ENCODE measurements around the gene TTBK2. TPM values are rescaled to one million over a fixed set of nuclear protein-coding genes. Genes with fewer than 3 reads are reported as not detected.

Gene TTBK2
- total RNA-seq, 4 donors from 2014 or later = 14.5 to 19.5 (median 18.1) TPM

DNA sequence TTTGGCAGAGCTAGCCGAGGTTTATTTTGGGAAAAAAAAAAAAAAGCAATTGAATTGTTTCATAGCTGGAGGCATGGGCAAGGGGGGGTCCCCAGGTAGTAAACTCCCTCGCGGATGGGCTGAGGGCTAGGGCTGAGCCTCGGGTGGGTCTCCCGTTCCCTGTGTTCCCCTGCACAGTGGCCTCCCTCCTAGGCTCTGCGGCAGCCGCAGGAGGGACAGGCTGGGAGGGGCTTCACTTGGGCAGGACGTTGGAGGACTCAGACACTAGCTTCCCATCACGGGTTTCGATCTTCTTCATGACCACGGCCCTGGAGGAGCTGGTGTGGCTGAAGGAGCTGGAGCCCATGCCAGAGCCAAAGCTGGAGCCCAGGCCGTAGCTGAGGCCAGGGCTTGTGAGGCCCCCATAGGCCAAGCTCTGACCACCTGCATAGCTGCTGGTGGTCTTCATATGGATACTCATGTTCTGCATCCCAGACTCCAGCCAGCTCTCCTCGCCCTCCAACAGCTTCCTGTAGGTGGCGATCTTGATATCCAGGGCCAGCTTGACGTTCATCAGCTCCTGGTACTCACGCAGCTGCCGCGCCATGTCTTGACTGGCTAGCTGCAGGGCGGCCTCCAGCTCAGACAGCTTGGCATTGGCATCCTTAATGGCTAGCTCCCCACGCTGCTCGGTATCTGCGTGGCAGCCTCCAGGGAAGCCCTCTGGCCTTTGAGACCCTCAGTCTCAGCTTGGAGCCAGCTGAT is 119.7 kb downstream of the TTBK2 start:
- TF ChIP-seq, protein P1, sequence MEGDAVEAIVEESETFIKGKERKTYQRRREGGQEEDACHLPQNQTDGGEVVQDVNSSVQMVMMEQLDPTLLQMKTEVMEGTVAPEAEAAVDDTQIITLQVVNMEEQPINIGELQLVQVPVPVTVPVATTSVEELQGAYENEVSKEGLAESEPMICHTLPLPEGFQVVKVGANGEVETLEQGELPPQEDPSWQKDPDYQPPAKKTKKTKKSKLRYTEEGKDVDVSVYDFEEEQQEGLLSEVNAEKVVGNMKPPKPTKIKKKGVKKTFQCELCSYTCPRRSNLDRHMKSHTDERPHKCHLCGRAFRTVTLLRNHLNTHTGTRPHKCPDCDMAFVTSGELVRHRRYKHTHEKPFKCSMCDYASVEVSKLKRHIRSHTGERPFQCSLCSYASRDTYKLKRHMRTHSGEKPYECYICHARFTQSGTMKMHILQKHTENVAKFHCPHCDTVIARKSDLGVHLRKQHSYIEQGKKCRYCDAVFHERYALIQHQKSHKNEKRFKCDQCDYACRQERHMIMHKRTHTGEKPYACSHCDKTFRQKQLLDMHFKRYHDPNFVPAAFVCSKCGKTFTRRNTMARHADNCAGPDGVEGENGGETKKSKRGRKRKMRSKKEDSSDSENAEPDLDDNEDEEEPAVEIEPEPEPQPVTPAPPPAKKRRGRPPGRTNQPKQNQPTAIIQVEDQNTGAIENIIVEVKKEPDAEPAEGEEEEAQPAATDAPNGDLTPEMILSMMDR (IDR thresholded peaks at IDR 0.05; ENCODE audit: low read depth) = no peak

DNA sequence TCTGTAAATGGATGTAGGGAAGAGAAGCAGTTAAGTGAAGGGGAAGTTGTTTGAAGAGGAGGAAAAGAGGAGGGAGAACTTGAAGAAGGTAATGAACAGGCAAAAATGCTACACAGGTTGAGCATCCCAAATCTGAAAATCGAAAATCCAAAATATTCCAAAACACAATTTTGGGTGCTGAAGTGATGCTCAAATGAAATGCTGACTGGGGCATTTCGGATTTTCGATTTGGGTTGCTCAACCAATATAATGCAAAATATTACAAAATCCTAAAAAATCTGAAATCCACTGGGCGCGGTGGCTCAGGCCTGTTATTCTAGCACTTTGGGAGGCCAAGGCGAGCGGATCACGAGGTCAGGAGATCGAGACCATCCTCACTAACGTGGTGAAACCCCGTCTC is 121.8 kb downstream of the TTBK2 start:
- TF ChIP-seq, protein P1 (IDR thresholded peaks at IDR 0.05; ENCODE audit: low read depth) = no peak

DNA sequence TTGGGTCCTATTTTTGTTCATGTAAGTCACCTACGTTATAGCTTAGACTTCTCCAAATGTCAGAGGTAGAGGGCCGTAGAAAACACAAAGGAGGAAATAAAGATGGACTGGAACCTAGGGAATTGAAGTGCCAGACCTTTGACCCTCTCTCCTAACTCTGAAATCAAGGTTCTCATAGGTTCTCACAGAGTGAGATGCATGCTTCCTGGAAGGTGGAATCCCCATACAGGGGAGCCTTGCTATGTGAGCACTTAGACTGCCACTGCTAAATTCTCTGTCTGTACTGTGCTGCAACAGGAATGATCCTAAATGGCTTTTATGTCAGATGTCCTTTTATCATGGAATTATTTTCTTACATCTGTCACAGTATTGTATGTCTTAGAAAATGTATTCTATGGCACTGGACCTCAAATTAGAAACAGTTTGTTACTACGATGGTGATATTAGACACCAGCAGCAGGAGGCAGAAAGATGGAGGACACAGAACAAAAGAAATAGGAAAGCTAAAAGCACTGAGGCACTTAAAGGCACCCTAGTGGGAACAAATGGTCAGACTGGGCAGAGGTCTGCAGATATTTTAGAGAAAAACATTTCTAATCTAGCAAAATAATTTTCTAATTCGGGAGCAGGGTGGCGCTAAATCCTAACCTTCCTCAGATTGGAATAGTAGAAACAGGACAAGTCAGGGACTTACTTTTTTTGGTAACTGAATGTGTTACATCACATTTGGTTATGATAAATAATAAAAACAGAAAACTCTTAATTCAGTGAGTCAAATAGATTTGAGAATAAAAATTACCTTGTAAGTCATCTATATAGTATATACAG is 123.4 kb downstream of the TTBK2 start:
- TF ChIP-seq, protein P1 (IDR thresholded peaks at IDR 0.05; ENCODE audit: low read depth) = no peak

DNA sequence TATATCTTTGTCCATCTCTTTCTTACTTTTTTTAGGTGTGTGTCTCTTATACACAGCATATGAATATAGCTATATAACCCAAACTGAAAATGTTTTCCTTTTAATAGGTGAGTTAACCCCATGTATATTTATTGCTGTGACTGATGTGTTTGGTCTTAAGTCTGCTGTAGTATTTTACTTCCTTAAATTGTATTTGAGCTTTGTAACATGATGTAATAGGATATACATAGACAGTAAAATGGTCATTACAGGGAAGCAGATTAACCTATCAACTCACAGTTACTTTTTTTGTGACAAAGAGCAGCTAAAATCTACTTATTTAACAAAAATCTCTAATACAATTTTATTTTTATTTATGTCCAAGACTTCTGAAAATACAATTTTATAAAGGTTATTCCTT is 131.9 kb downstream of the TTBK2 start:
- TF ChIP-seq, protein P1 (IDR thresholded peaks at IDR 0.05; ENCODE audit: low read depth) = no peak

DNA sequence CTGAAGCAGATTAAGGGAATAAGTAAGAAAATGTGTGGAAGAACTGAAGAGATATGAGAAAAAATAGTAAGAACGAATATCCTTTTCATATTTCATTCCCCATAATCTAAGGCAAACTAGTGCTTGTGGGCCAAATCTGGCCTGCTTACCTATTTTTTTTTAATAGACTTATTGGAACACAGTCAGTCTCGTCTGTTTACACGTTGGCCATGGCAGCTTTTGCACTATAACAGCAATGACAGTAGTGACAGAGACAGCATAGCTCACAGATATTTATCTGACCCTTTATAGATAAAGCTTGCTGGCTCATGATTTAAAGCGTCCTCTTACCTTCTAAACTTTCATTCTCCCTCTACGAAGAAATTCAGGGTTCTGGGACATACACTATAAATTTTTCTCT is 133.6 kb downstream of the TTBK2 start:
- TF ChIP-seq, protein P1 (IDR thresholded peaks at IDR 0.05; ENCODE audit: low read depth) = no peak

DNA sequence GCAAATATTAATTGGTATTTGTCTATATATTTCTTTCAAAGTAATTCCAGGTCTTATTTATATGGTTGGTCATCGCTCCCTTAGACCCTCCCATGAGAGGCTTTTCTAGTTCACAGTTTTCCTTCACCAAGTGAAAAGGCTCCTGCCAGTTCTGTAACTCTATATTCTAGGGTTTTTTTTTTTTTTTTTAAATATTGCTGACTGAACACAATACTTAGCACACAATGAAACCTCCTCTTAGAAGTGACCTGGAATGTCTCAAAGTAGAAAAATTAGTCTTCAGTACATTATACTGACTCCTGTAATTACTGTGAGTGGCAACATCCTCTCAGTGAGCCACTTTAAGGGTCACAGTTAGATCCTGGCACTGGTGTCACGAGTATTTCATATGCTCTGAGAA is 135.0 kb downstream of the TTBK2 start:
- TF ChIP-seq, protein P1 (IDR thresholded peaks at IDR 0.05; ENCODE audit: low read depth) = no peak

DNA sequence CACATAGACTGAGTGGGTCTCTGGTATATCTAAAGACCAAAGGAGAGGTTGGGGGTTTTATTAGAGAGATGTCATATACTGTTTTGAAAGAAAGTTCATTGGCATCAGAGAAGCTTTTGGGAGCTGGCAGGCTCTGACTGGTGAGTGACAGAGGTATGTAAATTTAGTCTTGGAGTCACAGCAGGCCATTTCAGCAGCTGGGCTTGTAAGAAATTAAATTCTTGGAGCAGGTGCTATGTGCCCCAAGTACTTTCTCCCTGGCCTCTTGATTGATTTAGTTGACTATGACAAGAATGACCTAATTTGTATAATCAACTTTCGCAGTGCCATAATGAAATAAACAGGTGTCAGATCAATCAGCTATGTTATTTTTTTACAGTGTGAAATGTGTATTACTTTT is 135.9 kb downstream of the TTBK2 start:
- TF ChIP-seq, protein P1 (IDR thresholded peaks at IDR 0.05; ENCODE audit: low read depth) = no peak
